Hematopoietic multipotent progenitor cell (in vitro differentiated cells): ENCODE measurements around the gene ACAP1. TPM values are rescaled to one million over a fixed set of nuclear protein-coding genes. Genes with fewer than 3 reads are reported as not detected.
A peak's percentile ranks its signal among the peaks of the same experiment; 100 is the strongest.

ENCODE experiments used
- DNase-seq, 3 donors: peaks; one replicate each; pipeline ENCODE4 v3.0.0-alpha.2; 2011 to 2015; ENCODE audit warnings: low read depth in 2 of 3, low spot score in 2 of 3
- total RNA-seq: library from RNA; depleted of rRNA; stranded (reverse); fragments of >200 nt; gene quantifications from one replicate; pipeline ENCODE4 v1.2.3, GENCODE V29; 2012

ACAP1 gene
- total RNA-seq = 109 TPM

GRCh38 chr17:7336240-7337175, at the start of gene ACAP1:
Gene ACAP1 (plus strand): TSS chr17:7336529. CDS start chr17:7336735, 206 bp downstream.
- DNase-seq = peak in 2 of 3 donors; percentile 53 to 67

GRCh38 chr17:7289256-7290032, 46.9 kb upstream of the ACAP1 start:
- DNase-seq = no peak

GRCh38 chr17:7290166-7290565, 46.2 kb upstream of the ACAP1 start:
- no peak for DNase-seq

GRCh38 chr17:7290685-7291084, 45.6 kb upstream of the ACAP1 start:
- DNase-seq = no peak

- DNase-seq = no peak
Observed at GRCh38 chr17:7292194-7292593, 44.1 kb upstream of the ACAP1 start.

- DNase-seq = no peak
Observed at GRCh38 chr17:7292729-7293128, 43.6 kb upstream of the ACAP1 start.

- no peak for DNase-seq
Observed at GRCh38 chr17:7293159-7293558, 43.2 kb upstream of the ACAP1 start.

- peak in 1 of 3 donors; percentile 17 for DNase-seq
Observed at GRCh38 chr17:7293816-7294613, 42.3 kb upstream of the ACAP1 start.

GRCh38 chr17:7294614-7295153, 41.6 kb upstream of the ACAP1 start, which contains the start of gene YBX2:
Gene YBX2 (minus strand): TSS chr17:7294639. CDS start chr17:7294500, 139 bp downstream.
- peak in 2 of 3 donors; percentile 60 to 80 for DNase-seq

GRCh38 chr17:7295230-7296180, 40.8 kb upstream of the ACAP1 start:
- peak in 1 of 3 donors; percentile 13 for DNase-seq

- DNase-seq = peak in 2 of 3 donors; percentile 63 to 72
Observed at GRCh38 chr17:7296189-7296861, 40.0 kb upstream of the ACAP1 start.

- no peak for DNase-seq
Observed at GRCh38 chr17:7304179-7304578, 32.1 kb upstream of the ACAP1 start.

- DNase-seq = peak; percentile 100
Observed at GRCh38 chr17:7306911-7307685, 29.2 kb upstream of the ACAP1 start, which contains the start of gene EIF5A. Gene EIF5A (plus strand): TSS chr17:7307628. CDS start chr17:7309636, 2,008 bp downstream.

- DNase-seq = peak; percentile 40 to 44 (median 43)
Observed at GRCh38 chr17:7307686-7308624, 28.4 kb upstream of the ACAP1 start.

GRCh38 chr17:7308625-7309433, 27.5 kb upstream of the ACAP1 start:
- peak; percentile 76 to 95 (median 95) for DNase-seq

GRCh38 chr17:7309628-7310027, 26.7 kb upstream of the ACAP1 start:
- DNase-seq = no peak
